Testis (tissue), 3 donors: ENCODE data around the gene CBLC. TPM values are rescaled to one million over a fixed set of nuclear protein-coding genes. Genes with fewer than 3 reads are reported as not detected.

Experiments
- DNase-seq: peaks from one replicate; pipeline ENCODE4 v3.0.0-alpha.2; 2019
- H3K27ac ChIP-seq, 2 donors: fragments of 200-600 bp; sonication (generic); one replicate each; pipeline ENCODE4 v1.5.1; 2019
- H3K27me3 ChIP-seq: fragments of 200-600 bp; sonication (generic); one replicate; pipeline ENCODE4 v1.5.1; 2019
- H3K36me3 ChIP-seq: fragments of 200-600 bp; sonication (generic); one replicate; pipeline ENCODE4 v1.5.1; 2017; ENCODE audit warnings: low read depth; ENCODE audit errors: missing control alignments
- H3K4me1 ChIP-seq: fragments of 200-600 bp; sonication (generic); one replicate; pipeline ENCODE4 v1.5.1; 2019
- H3K4me3 ChIP-seq, 2 donors: fragments of 200-600 bp; sonication (generic); one replicate each; pipeline ENCODE4 v1.5.1; 2017 to 2019
- H3K9me3 ChIP-seq: fragments of 200-600 bp; sonication (generic); one replicate; pipeline ENCODE4 v1.5.1; 2017
- POLR2A ChIP-seq: fragments of 450-650 bp; IDR thresholded peaks from one replicate; pipeline ENCODE4 v1.6.1; 2017; ENCODE audit warnings: antibody characterized with exemption, mild to moderate bottlenecking, moderate library complexity
- WGBS, 2 donors: methylation state at CpG; one replicate each; pipeline ENCODE4 v1.1.5; 2018; 5-methylcytosine and 5-hydroxymethylcytosine counted together
- intact Hi-C: fragments of 100-400 bp; cut with DNase I; formaldehyde crosslinking; loops from one replicate; pipeline ENCODE4 v1.15.1; 2023; ENCODE audit warnings: low total_unique reads
- polyA plus RNA-seq: library from polyadenylated mRNA; stranded (reverse); fragments of 350-450 nt; fragmentation: Illumina TruSeq; extraction: RNeasy Lipid Tissue Mini Kit (QIAGEN cat#74804); gene quantifications from one replicate; pipeline ENCODE4 v1.2.3, GENCODE V29; 2014; ENCODE audit warnings: low read depth, low replicate concordance; ENCODE audit not compliant: insufficient read depth
- total RNA-seq, 2 donors: library from RNA; depleted of rRNA; stranded (reverse); fragments of >200 nt; gene quantifications; one replicate each; pipeline ENCODE4 v1.2.3, GENCODE V29; 2016
- TF ChIP-seq, protein P1 (sequence below), 3 experiments: fragments of 450-650 bp in 2 of 3; fragments of 200-600 bp in 1 of 3; sonication (generic) in 1 of 3; IDR thresholded peaks; one replicate each; pipeline ENCODE4 v1.5.1; 2016 to 2019; ENCODE audit warnings: antibody characterized with exemption in 3 of 3, mild to moderate bottlenecking in 2 of 3, moderate library complexity in 1 of 3

Gene CBLC
- total and polyA plus RNA-seq, 3 donors from 2014 or later, result 1.9 to 6.9 (median 4.9) TPM

DNA sequence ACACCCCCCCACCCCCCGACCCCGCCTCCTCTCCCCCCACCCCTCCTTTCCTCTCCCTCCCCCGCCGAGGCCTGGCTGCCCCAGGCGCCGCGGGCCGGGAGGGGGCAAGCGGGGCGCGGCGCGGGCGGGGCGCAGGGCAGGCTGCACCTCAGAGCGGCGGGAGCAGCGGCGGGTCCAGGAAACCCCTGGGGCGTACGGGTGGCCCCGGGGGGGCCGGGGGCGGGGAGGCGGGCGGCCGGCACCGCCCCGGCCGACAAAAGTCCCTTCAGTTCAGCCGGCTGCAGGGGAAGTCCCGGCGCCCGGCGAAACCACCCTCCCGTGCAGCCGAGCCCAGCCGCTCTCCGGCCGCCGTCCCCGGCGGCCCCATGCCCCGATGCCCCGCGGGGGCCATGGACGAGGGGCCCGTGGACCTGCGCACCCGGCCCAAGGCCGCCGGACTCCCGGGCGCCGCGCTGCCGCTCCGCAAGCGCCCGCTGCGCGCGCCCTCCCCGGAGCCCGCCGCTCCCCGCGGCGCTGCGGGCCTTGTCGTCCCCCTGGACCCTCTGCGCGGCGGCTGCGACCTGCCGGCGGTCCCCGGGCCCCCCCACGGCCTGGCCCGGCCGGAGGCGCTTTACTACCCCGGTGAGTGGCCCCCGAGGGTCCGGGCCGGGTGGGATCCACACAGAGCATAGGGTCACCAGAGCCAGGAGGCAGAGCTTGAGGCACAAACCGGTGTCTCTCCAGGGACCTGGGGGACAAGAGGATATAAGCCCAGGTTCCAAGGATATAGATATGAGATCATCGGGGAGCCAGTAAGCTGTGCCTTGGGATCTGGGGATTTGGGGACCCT is 29.1 kb upstream of the CBLC start, which contains the start of gene BCL3:
TSS of gene BCL3 (plus strand) at position 283 of the 829 bp plus-strand sequence. CDS start at position 366, 83 bp downstream.
- DNase-seq, result peak; percentile 57
- 0 to 1% methylated on average over 8 to 52 of the region's 88 CpGs for WGBS, 2 donors
- intact Hi-C loops, result no loop called here
- H3K36me3 ChIP-seq, result no peaks in the 10 kb centered on the region
- no peaks in the 10 kb centered on the region for H3K9me3 ChIP-seq
- peaks cover 50% of the 10 kb centered on the region for H3K4me1 ChIP-seq
- TF ChIP-seq, protein P1, sequence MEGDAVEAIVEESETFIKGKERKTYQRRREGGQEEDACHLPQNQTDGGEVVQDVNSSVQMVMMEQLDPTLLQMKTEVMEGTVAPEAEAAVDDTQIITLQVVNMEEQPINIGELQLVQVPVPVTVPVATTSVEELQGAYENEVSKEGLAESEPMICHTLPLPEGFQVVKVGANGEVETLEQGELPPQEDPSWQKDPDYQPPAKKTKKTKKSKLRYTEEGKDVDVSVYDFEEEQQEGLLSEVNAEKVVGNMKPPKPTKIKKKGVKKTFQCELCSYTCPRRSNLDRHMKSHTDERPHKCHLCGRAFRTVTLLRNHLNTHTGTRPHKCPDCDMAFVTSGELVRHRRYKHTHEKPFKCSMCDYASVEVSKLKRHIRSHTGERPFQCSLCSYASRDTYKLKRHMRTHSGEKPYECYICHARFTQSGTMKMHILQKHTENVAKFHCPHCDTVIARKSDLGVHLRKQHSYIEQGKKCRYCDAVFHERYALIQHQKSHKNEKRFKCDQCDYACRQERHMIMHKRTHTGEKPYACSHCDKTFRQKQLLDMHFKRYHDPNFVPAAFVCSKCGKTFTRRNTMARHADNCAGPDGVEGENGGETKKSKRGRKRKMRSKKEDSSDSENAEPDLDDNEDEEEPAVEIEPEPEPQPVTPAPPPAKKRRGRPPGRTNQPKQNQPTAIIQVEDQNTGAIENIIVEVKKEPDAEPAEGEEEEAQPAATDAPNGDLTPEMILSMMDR (IDR thresholded peaks at IDR 0.05), result no peak
- TF ChIP-seq POLR2A, result no peak
- H3K4me3 ChIP-seq, result peak within 1 kb of the TSS; percentile 62 to 73
- no peaks in the 10 kb centered on the region for H3K27me3 ChIP-seq
- peak within 1 kb of the TSS; percentile 59 to 87 for H3K27ac ChIP-seq

DNA sequence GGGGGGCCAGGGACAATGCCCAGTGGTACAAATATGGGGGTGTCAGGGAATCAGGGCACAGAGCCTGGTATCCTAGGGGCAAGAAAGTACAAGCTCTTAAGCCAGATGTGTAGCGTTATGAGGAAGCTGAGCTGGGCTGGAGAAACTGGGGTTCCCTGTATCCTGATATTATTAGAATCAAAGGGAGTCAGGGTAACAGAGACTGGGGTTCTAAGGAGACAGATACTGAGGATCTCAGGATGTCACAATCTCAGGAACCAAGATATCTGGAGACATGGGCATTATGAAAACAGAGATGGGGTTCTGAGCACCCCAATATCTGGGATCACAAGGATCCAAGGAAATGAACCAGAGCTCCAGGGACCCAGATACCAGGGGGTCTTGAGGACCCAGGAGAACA is 28.4 kb upstream of the CBLC start:
- DNase-seq, result no peak
- H3K36me3 ChIP-seq, result no peaks in the 10 kb centered on the region
- intact Hi-C loops, result no loop called here
- H3K27me3 ChIP-seq, result no peaks in the 10 kb centered on the region
- no peaks in the 10 kb centered on the region for H3K9me3 ChIP-seq
- H3K27ac ChIP-seq, result peak overlapping the region; percentile 59 to 87
- H3K4me3 ChIP-seq, result peak overlapping the region; percentile 62 to 73
- TF ChIP-seq, protein P1 (IDR thresholded peaks at IDR 0.05), result no peak
- no peak for TF ChIP-seq POLR2A
- WGBS, 2 donors, result 33 to 34% methylated on average over 1 of the region's 1 CpG
- peaks cover 54% of the 10 kb centered on the region for H3K4me1 ChIP-seq

DNA sequence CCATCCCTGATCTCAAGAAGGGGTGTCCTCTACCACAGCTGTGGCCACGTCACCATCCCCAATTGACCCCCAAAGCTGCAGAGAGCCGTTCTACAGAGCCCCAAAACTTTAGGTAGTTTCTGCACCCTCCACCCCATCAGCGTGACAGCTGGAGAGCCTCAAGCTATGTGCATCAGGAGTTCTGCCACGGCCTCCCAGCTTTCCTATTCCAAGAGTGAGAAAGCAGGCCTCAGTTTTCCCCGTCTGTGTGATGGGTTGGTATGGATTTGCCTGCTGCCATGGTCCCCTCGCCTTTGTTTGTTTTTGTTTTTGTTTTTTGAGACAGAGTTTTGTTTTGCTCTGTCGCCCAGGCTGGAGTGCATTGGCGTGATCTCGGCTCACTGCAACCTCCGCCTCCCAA is 27.7 kb upstream of the CBLC start:
- WGBS, 2 donors, result 74 to 93% methylated on average over 10 of the region's 10 CpGs
- intact Hi-C loops, result no loop called here
- Histone ChIP-seq H3K4me1 (peaks cover 56% of the 10 kb centered on the region), H3K27ac (peak overlapping the region in 1 of 2 donors; percentile 59), H3K36me3 (no peaks in the 10 kb centered on the region), H3K9me3 (no peaks in the 10 kb centered on the region), H3K27me3 (no peaks in the 10 kb centered on the region), H3K4me3 (peak overlapping the region in 1 of 2 donors; percentile 62)
- TF ChIP-seq POLR2A, result no peak
- TF ChIP-seq, protein P1 (IDR thresholded peaks at IDR 0.05), result no peak
- no peak for DNase-seq

DNA sequence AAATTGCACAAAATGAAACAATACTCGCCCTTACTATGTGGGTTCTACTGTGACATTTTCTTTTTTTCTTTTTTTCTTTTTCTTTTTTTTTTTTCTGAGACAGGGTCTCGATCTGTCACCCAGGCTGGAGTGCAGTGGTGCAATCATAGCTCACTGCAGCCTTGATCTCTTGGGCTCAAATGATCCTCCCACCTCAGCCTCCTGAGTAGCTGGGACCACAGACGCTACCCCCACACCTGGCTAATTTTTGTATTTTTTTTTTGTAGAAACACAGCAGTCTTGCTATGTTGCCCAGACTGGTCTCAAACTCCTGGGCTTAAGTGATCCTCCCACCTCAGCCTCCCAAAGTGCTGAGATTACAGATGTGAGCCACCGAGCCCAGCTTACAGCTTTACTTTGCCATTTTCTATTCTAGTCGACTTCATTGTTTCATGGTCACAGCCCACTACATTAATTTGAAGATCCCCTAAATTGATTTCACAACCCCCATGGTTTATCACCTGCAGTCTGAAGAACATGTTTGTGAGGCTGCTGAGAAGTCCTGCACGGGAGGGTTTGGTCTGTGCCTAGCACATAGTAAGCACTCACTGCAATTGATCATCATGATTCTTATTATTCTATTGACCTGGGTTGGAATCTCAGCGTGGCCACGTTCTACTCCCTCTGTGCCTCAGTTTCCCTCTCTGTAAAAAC is 25.4 kb upstream of the CBLC start:
- peak overlapping the region in 1 of 2 donors; percentile 83 for H3K27ac ChIP-seq
- TF ChIP-seq, protein P1 (IDR thresholded peaks at IDR 0.05), result no peak
- TF ChIP-seq POLR2A, result no peak
- no peak for DNase-seq
- H3K9me3 ChIP-seq, result no peaks in the 10 kb centered on the region
- intact Hi-C loops, result no loop called here
- 61 to 71% methylated on average over 8 of the region's 8 CpGs for WGBS, 2 donors
- no peak overlapping the region for H3K4me3 ChIP-seq
- peaks cover 64% of the 10 kb centered on the region for H3K4me1 ChIP-seq
- H3K36me3 ChIP-seq, result no peaks in the 10 kb centered on the region
- no peaks in the 10 kb centered on the region for H3K27me3 ChIP-seq
